HUDEP-2 (cell line): ENCODE measurements around the gene NR2C2.
"Not testable (repeated sequence)": the region's sequence is repeated elsewhere in the genome, so short reads cannot be mapped to it uniquely, and the experiment has no call there.

Source experiments
- DNase-seq, 76 experiments: peaks; one replicate each; lab custom pipeline; 2025; ENCODE audit not compliant: unreplicated experiment in 76 of 76; lab: John Stamatoyannopoulos, UW

Gene NR2C2

DNA sequence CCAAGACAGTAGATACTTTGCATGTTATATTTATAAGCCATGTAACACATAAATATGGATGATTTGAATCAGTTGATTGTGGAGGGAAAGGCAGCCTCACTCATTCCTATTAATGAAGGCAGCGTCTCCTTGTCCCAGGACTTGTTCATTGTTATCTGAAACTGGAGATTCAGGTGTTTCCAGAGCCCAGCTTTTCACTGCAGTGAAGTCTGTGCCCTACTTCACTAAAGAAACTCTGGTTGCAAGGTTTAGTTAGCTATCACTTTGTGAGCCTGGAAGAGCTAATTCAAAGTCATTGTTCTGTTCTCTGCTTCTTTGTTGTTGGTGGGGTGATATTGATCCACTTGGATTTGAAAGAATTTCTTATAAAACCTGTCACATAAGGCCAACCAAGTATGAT lies 9.8 kb downstream of the NR2C2 start:
- no peak for DNase-seq

DNA sequence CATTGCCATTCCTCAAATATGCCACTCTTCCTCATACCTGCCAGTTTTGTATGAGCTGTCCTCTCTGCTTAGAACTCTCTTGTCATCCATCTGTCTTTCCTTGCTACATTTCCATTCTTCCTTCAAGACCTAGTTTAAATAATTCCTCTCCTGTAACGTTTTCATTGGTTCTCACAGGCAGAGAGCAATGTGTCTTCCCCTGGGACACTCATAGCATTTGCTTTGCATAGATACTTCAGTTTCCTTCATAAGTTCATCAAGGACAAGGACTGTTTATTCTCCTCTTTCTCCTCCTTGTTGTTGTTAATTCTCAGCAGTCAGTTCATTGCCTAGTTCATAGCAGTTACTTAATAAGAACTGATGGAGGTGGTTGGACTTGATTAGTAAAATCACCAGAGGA lies 10.5 kb downstream of the NR2C2 start:
- no peak for DNase-seq

DNA sequence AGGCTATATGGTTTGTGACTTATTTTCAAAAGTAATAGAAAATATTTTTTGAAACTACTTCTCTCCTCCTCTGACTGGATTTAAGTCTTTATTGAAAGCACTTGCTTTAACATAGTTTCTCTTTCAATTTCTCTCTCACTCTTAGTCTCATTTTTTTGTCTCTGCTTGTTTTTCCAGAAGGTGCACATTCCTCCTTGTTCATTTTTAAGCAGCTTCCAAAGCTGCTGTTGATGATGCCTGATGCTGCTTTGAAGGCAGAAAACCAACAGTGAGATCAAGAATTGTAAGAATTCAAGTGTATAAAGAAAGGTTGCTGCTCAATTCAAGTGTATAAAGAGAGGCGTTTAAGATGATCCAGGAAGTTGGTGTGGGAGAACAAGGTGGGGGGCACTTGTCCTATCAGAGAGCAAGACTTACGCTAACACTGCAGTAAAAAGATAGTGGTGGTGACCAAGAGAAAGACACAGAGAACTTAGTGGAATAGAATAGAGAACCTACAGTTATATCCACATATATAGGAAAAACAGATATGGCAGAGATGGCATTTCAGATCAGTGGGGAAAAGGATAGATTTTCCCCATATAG lies 12.1 kb downstream of the NR2C2 start:
- DNase-seq, result no peak

DNA sequence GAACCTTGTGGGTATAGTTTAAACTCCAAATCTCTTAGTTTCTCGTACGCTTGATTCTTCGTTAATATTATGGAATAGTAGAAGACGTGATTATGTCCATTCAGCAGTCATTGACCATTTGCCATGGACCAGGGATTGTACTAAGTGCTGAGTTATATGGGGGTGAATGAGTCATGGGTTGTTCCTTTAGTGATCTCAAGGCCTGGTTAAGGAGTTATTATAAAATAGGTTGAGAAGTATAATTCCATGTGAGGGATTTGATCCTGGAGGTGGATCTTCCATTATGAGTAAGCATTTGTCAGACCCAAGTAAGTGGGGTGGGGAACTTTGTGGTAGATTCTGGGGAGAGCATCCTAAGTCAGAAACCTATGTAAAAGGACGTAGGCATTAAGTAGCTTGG lies 15.4 kb downstream of the NR2C2 start:
- DNase-seq, result no peak

DNA sequence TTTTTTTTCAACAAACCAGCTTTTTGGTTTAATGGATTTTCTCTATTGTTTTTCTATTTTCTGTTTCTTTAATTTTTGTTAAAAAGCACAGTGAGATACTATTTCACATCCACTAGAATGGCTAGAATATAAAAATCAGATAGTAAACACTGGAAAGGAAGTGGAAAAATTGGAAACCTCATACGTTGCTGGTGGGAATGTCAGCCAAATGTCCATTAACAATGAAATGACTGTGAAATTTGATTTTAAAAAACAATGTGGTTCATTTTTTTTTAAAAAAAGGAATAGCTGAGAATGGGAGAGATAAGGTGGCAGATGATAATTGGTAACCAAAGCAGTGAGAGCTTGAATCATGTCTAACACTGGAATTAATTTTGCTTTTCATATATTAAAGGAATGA lies 19.9 kb downstream of the NR2C2 start:
- DNase-seq, result no peak

DNA sequence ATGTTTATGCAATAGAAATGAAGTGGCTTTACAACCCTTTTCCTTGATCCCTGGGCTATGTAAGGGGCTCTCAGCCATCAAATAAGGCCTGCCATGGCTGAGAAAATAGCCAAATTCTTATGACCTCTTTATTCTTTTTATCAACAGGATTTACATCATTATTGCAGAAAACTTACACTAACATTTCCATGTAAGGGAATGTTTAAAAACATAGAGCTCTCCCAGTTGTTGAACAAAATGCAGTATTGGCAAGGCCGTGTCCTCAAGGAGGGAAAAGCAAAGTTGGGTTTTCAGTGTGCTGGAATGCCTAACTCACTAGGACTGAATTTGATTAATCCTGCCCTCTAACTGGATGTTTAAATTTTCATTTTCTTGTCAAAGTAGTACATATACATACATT lies 22.3 kb downstream of the NR2C2 start:
- no peak for DNase-seq

DNA sequence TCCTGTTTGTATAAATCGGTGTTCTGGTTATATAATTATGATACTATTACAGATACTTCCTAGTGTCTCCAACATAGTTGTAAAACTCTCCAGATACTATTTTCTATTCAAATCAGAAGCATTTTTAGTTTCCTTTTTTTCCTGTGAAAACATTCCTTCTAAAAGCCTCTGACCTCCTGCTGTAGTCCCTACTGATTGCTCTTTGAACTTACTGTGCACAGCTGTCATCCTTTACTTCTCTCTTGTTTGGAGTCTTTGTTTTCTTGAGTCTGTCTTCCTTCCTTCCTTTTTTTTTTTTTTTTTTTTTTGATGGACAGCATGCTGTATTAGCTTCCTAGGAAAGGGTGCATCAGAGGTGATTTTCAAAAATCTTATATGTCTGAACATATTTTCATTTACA lies 28.9 kb downstream of the NR2C2 start:
- DNase-seq, result no peak

DNA sequence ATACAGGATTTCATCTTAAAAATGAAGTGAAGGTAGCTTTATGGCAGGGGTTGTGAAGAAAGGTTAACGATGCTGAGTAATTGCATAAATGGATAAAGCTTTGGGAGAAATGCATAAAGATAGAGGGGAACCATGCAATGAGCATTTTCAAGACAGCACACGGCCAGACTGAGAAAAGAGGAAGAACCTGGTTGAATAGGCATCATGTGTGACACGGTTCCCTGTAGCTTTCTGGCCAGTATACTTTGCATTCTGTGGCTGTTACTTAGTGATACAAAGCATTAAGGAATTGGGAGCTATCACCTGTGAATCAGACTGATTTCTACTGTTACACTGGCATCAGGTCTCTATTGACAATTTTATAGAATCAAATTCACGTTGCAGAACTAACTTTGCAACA lies 33.3 kb downstream of the NR2C2 start:
- no peak for DNase-seq

DNA sequence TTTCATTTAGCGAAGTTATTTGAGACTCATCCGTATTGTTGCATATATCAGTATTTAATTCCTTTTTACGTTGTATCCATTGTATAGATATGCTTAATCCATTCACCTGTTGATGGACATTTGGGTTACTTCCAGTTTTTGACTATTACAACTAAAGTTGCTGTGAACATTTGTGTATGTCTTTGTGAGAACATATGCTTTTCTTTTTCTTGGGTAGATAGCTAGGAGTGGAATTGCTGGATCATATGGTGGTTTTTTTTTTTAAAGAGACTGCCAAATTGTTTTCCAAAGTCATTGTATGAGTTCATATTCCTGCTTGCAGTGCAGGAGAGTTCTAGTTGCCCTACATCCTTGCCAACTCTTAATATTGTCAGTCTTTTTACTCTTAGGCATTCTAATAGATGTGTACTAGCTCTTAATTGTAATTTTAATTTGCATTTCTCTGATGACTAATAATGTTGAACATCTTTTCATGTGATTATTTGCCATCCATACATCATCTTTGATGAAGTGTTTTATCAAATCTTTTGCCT lies 37.3 kb downstream of the NR2C2 start:
- no peak for DNase-seq

DNA sequence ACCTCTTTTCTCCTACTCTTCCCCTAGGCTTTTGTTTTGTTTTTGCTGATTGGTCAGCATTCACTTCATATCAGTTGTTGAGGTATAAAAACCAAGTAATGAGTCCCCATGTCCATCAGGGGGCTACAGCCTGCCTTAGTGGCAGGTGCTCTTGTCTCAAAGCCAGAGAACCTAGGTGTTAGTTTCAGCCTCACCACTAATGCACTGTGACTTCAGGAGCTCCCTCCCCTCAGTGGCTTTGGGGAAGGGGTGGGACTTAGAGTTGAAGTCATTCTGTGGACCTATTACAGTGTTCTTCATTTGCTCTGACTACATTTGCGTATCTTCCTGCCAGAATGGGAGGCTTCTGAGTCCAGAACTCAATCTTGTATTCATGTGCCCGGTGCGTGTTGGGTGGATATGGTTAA lies 41.6 kb downstream of the NR2C2 start:
- no peak for DNase-seq

DNA sequence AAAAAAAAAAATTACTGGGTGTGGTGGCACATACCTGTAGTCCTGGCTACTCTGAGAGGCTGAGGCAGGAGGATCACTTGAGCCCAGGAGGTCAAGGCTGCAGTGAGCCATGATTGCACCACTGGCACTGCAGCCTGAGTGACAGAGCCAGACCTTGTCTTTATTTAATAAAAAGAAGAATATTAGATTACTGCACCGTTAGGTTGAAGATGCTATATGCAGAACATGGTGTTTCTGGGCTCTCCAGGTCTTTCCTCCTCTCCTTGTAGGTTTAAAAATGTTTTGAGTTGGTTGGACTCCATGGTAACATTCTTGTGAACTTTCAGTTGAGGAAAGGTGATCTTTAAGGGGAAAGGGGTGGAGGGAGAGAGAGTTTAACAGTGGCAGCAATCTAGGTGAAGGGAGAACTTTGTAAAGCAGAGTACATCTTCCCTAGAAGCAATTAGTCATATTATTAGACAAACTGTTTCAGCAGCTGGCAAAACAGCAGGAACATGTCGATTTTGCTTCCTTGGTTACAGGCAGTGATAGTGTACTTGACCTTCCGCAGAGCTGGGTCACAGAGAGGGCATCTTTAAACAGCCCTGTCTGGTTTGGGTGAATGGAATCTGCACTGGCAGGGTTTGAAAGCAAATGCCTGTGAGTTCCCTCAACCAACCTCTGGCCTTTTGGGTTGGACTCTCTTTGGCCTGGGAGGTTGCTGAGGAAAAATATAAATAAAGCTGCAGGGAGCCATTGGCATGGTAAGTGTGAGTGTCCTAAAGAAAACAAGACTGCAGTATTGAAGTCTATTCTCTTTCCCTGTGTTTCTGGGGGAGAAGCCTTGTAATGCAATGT lies 42.8 kb downstream of the NR2C2 start:
- no peak for DNase-seq

DNA sequence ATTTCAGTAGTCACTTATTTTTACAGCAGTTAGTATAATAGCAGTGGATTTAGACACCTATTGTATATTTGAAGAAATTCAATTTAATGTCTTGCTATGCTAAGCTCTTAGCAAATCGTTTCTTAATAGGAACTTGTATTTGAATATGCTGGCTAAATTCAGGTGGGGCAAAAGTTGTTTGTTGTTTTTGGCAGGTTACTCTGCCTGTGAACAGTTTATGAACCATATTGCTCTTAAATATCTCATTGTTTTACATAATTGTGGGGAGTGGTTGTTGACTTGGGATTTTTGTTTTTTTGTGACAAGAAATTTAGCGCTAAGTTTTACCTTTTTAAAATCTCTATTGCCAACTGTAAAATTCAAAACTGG lies 43.4 kb downstream of the NR2C2 start:
- no peak for DNase-seq

DNA sequence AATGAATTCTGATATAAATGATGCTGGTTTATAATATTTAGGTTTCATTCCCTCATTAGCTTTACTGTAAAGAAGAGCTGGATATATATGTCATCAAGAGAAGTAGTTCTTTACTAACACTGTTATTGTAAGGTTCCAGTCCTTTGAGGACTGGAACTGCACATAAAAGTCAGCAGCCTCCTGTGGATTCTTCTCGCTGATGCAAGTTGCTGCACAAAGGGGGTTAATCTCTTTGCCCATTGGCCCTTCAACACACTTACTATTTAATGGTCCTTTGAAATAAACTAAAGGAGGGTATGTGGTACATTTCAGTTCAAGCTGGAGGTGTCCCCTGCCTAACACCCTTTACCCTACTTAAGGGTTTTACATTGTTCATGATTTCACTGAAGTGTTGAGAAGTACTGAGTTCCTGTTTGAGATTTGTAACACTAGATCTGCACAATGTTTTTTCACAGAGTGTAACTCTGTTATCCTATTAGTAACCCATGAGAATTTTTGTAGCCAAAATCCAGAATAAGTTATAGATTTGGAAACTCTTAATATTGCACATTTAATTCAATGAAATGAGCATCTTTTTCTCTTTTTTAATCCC lies 43.9 kb downstream of the NR2C2 start:
- no peak for DNase-seq

DNA sequence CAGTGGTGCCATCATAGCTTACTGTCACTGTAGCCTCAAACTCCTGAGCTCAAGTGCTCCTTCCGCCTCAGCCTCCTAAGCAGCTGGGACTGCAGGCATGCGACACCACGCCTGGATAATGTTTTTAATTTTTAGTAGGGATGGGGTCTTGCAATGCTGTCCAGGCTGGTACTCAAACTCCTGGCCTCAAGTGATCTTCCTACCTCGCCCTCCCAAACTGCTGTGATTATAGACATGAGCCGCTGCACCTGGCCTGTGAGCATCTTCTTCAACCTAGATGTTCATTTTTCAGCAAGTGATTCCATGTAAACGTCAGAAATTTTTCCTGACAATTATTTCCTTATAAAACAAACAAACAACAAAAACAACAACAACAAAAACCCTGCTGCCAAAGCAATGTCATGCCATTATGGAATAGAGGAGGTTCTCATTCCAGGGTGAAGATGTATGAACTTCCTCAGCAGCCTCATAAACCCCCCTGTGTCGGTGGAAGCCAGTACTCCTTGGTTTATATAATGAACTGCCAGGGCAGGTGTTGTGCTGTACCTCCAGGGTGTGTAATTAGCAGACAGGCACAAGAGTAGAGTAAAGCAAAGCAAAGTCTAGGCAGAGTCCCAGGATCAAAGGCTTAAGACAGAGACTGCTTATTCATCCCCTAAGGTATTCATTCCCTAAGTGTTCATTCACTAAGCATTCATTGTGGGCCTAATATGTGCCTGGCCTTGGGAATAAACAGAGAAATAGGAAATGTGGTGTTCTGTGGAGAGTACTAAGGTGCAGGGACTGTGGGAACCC lies 44.6 kb downstream of the NR2C2 start:
- no peak for DNase-seq

DNA sequence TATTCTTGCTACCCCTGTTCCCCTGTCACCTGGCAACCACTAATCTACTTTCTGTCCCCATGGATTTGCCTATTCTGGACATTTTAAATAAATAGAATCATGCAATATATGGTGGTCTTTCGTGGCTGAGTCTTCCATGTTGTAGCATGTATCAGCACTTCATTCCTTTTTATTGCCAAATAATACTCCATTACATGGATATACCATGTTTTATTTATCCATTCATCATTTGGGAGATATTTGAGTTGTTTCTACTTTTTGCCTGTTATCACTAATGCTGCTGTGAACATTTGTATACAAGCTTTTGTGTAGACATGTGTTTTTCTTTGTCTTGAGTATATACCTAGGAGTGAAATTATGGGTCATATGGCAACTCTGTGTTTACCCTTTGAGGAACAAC lies 50.6 kb downstream of the NR2C2 start:
- DNase-seq, result no peak

DNA sequence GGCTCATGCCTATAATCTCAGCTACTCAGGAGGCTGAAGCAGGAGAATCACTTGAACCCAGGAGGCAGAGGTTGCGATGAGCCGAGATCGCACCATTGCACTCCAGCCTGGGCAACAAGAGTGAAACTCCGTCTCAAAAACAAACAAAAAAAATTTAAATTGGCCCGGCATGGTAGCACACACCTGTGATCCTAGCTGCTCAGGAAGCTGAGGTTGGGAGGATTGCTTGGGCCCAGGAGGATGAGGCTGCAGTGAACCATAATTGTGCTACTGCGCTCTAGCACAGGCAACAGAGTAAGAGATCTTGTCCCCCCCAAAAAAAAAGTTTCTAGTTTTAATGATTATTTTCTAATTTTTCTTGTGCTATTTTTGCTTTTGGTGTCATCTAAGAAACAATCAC lies 51.8 kb downstream of the NR2C2 start:
- DNase-seq, result not testable (repeated sequence)

DNA sequence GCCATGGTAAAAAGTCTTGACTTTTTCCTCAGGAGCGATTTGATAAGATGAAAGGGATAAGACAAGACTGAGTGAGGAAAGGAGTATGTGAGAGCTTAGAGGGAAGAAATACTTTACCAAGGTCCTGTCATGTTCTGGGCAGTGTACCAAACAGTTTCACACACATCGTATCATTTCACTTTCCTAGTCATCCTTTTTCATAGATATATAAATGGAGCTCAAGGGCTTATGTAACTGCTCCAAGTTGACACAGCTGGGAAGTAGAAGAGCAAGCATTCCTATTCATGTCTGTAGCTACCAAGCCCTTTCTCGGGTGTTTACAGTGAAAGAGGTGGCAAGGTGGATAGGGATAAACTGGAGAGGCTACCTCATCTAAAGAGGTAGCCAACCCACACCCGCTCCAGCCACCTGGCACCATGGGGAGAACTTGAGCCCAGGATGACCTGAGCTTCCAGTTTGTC lies 60.3 kb downstream of the NR2C2 start:
- no peak for DNase-seq

DNA sequence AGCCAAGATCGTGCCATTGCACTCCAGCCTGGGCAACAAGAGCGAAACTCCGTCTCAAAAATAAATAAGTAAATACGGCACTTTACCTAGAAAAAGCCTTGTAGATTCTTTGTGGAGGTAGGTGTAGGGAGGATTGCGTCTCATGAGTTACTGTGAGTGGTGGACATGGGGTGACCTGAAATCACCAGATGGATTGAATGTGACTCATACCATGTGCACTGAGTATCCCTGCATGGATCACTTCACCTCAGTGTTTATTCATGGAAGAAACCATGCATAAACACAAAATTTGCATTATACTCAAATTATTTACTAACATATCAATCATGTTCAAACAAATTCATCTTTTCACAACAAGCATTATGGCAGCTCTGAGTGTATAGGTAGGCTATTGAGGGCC lies 61.8 kb downstream of the NR2C2 start:
- no peak for DNase-seq

DNA sequence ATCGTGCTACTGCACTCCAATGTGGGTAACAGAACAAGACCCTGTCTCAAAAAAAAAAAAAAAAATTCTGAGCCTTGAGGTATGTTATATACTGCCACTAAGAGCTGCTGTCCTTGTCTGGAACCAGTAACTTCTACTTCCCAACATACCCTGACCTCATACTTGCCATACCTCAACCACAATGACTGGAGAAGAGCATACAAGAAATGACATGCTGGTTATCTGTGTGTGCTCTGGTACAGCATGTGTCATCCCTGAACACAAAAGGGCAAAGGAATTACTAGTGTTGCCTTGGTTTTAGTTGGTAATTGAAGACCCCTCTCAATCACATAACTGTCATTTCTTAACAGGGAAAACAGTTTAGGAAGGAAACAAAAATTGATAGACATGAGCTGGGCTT lies 63.3 kb downstream of the NR2C2 start:
- peak in 1 of 76 experiments; percentile 17 for DNase-seq

DNA sequence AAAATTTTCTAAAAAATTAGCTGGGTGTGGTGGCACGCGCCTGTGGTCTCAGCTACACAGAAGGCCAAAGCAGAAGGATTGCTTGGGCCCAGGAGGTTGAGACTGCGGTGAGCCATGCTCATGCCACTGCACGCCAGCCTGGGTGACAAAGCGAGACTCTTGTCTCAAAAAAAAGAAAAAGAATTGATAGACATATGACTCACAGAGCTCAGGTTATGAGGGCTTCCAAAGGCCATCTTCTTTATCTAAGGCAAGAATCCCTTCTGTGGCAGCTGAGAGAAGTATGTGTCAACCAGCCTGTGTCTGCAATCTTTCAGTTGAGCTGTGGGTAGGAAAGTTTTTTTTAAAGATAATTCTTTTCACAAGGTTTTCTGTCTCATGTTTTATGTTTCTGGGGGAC lies 63.8 kb downstream of the NR2C2 start:
- DNase-seq, result peak in 44 of 76 experiments; percentile 3 to 64 (median 24)
